HepG2 (cell line): ENCODE results near the gene TOGARAM1. TPM values are rescaled to one million over a fixed set of nuclear protein-coding genes. Genes with fewer than 3 reads are reported as not detected.

ENCODE experiments used
- ATAC-seq: fragments of 200-7000 bp; cut with Tn5 transposase; 3 replicates; pipeline ENCODE4 v1.9.1; 2020; ENCODE audit warnings: mild to moderate bottlenecking, moderate library complexity
- BruUV-seq: library from RNA; stranded (reverse); fragments of 400-500 nt; replicated peaks from 2 replicates; lab custom pipeline; 2021; lab: Mats Ljungman, UMichigan
- CTCF ChIA-PET: fragments of 300-600 bp; formaldehyde crosslinking; extraction: SDS; loops from one replicate; lab custom pipeline; 2021; ENCODE audit warnings: low total read pairs, inconsistent platforms, low intra/inter-chr PET ratio; lab: Yijun Ruan, JAX
- POLR2A ChIA-PET: fragments of 350-600 bp; sonication (Branson Sonifier 250); formaldehyde crosslinking; loops from one replicate; lab custom pipeline; 2020; ENCODE audit warnings: antibody characterized with exemption, inconsistent platforms; lab: Yijun Ruan, JAX
- DNase-seq: peaks from one replicate; pipeline ENCODE4 v3.0.0-alpha.2; 2015; ENCODE audit warnings: low spot score
- FAIRE-seq: peaks from 3 replicates; lab custom pipeline; 2011; peaks lifted over from hg19 to GRCh38; lab: Jason Lieb, UNC
- H2AFZ ChIP-seq: one replicate; pipeline ENCODE4 v1.6.1; 2011; ENCODE audit warnings: low read length, inconsistent platforms
- H3K27ac ChIP-seq: fragments of 300-600 bp; 3 replicates; pipeline ENCODE4 v1.8.0; 2011; ENCODE audit warnings: mixed run types, mild to moderate bottlenecking, mixed read lengths, low read length, inconsistent platforms; ENCODE audit not compliant: insufficient read depth; ENCODE audit errors: extremely low read length
- H3K27me3 ChIP-seq, 2 experiments: fragments of 200-600 bp in 1 of 2; 2 replicates in 1 of 2; 3 replicates in 1 of 2; pipeline versions ENCODE4 v1.6.0 to v1.8.0; 2011; ENCODE audit warnings: low read length in 2 of 2, mild to moderate bottlenecking in 2 of 2, moderate library complexity in 2 of 2, inconsistent platforms in 1 of 2; ENCODE audit not compliant: insufficient read depth in 2 of 2, control insufficient read depth in 1 of 2
- H3K36me3 ChIP-seq, 2 experiments: fragments of 200-600 bp in 1 of 2; replicated peaks in 1 of 2; 2 replicates in 1 of 2; 3 replicates in 1 of 2; pipeline versions ENCODE4 v1.5.1 to v1.8.0; 2011; ENCODE audit warnings: low read length in 2 of 2, inconsistent platforms in 1 of 2; ENCODE audit not compliant: insufficient read depth in 2 of 2, control insufficient read depth in 1 of 2
- H3K4me1 ChIP-seq: 2 replicates; pipeline ENCODE4 v1.5.1; 2012; ENCODE audit warnings: low read length, inconsistent platforms; ENCODE audit not compliant: insufficient read depth
- H3K4me2 ChIP-seq: 2 replicates; pipeline ENCODE4 v1.6.0; 2011; ENCODE audit warnings: low read depth, low read length, inconsistent platforms
- H3K4me3 ChIP-seq, 3 experiments: fragments of 200-600 bp in 1 of 3; sonication (generic), shearing (Covaris generic) in 1 of 3; replicated peaks in 1 of 3; 2 replicates each; pipeline ENCODE4 v1.5.1; 2011 to 2016; ENCODE audit warnings: low read length in 3 of 3, inconsistent platforms in 2 of 3, low read depth in 2 of 3, mild to moderate bottlenecking in 2 of 3, control low read depth in 1 of 3, mixed read lengths in 1 of 3; ENCODE audit not compliant: insufficient read depth in 1 of 3
- H3K79me2 ChIP-seq: one replicate; pipeline ENCODE4 v1.6.1; 2011; ENCODE audit warnings: low read length, inconsistent platforms; ENCODE audit not compliant: insufficient read depth
- H3K9ac ChIP-seq: 2 replicates; pipeline ENCODE4 v1.6.0; 2011; ENCODE audit warnings: mild to moderate bottlenecking, low read depth, low read length, inconsistent platforms; ENCODE audit not compliant: insufficient read depth
- H3K9me3 ChIP-seq: 2 replicates; pipeline ENCODE4 v1.5.1; 2012; ENCODE audit warnings: mild to moderate bottlenecking, low read length
- H4K20me1 ChIP-seq: 2 replicates; pipeline ENCODE4 v1.6.0; 2011; ENCODE audit warnings: inconsistent platforms, mild to moderate bottlenecking, low read length, moderate library complexity; ENCODE audit not compliant: insufficient read depth
- ADNP ChIP-seq: sonication (generic); formaldehyde crosslinking; IDR thresholded peaks from 2 replicates; pipeline ENCODE4 v1.4.0; 2020; ENCODE audit warnings: missing genetic modification reagents
- HMG20B ChIP-seq: conservative IDR thresholded peaks from 2 replicates; pipeline ENCODE4 v1.6.1; 2016; ENCODE audit warnings: missing genetic modification reagents, missing compliant biosample characterization
- KDM1A ChIP-seq: IDR thresholded peaks from 2 replicates; pipeline ENCODE4 v1.6.1; 2016; ENCODE audit warnings: missing compliant biosample characterization
- KDM6A ChIP-seq: IDR thresholded peaks from 2 replicates; pipeline ENCODE4 v1.6.1; 2016; ENCODE audit warnings: low read depth
- PHF8 ChIP-seq: sonication (generic); formaldehyde crosslinking; IDR thresholded peaks from 2 replicates; pipeline ENCODE4 v1.5.0; 2020; ENCODE audit warnings: missing genetic modification reagents
- SETDB1 ChIP-seq: sonication (generic); formaldehyde crosslinking; IDR thresholded peaks from 2 replicates; pipeline ENCODE4 v1.5.1; 2020; ENCODE audit warnings: missing genetic modification reagents, mild to moderate bottlenecking, borderline replicate concordance
- SOX6 ChIP-seq, 2 experiments: fragments of 450-650 bp in 1 of 2; sonication (generic) in 1 of 2; formaldehyde crosslinking in 1 of 2; IDR thresholded peaks; 2 replicates each; pipeline versions ENCODE4 v1.4.0 to v1.6.1; 2017 to 2020; ENCODE audit warnings: antibody characterized with exemption in 1 of 2, mild to moderate bottlenecking in 1 of 2, missing genetic modification reagents in 1 of 2
- SRSF1 ChIP-seq: fragments of 200-400 bp; formaldehyde crosslinking; optimal IDR thresholded peaks from 2 replicates; pipeline ENCODE3; 2017; ENCODE audit warnings: mild to moderate bottlenecking, low read depth, low read length, moderate library complexity
- ZFX ChIP-seq: sonication (generic); formaldehyde crosslinking; IDR thresholded peaks from 2 replicates; pipeline ENCODE4 v1.4.0; 2020; ENCODE audit warnings: mild to moderate bottlenecking, low read depth, missing genetic modification reagents, moderate library complexity
- ZNF354B ChIP-seq: sonication (generic); formaldehyde crosslinking; IDR thresholded peaks from 2 replicates; pipeline ENCODE4 v1.8.0; 2022; ENCODE audit warnings: mild to moderate bottlenecking, missing genetic modification reagents
- ZNF550 ChIP-seq: sonication (generic); formaldehyde crosslinking; IDR thresholded peaks from 2 replicates; pipeline ENCODE4 v1.4.0; 2020; ENCODE audit warnings: mild to moderate bottlenecking, missing genetic modification reagents, borderline replicate concordance
- ZNF552 ChIP-seq: sonication (generic); formaldehyde crosslinking; IDR thresholded peaks from 2 replicates; pipeline ENCODE4 v1.9.0; 2022; ENCODE audit warnings: missing genetic modification reagents, mild to moderate bottlenecking, borderline replicate concordance
- WGBS: methylation state at CpG from one replicate; pipeline ENCODE4 v1.1.6; 2017; ENCODE audit warnings: low lambda C conversion rate; 5-methylcytosine and 5-hydroxymethylcytosine counted together
- in situ Hi-C: cut with HindIII; loops from 2 replicates; pipeline ENCODE4 v1.10.0; 2017; ENCODE audit warnings: low pct_unique_long_range_greater_than_20kb; ENCODE audit not compliant: extremely low pct_ligation_motif_present
- intact Hi-C: fragments of 100-400 bp; cut with micrococcal nuclease; formaldehyde crosslinking; loops from one replicate; pipeline ENCODE4 v1.10.0; 2022; ENCODE audit not compliant: unreplicated experiment
- polyA plus RNA-seq, 8 experiments: library from polyadenylated mRNA; depleted of rRNA in 3 of 8; stranded (reverse) in 7 of 8; unstranded in 1 of 8; fragments of >200 nt; fragmentation: Illumina TruSeq in 4 of 8; extraction: Trizol in 4 of 8; gene quantifications; 2 replicates each; pipeline versions ENCODE4 v1.2.1 to v1.2.3, GENCODE V29; 2011 to 2016; ENCODE audit warnings: low read depth in 4 of 8, missing spikeins in 1 of 8, mixed read lengths in 1 of 8; ENCODE audit not compliant: insufficient read depth in 1 of 8
- total RNA-seq, 5 experiments: library from RNA; depleted of rRNA; stranded (reverse); fragments of >200 nt; fragmentation: Illumina TruSeq; extraction: Trizol; gene quantifications; 2 replicates each; pipeline ENCODE4 v1.2.3, GENCODE V29; 2016; ENCODE audit warnings: low read depth in 1 of 5
- TF ChIP-seq, protein P1 (sequence below): IDR thresholded peaks from 2 replicates; pipeline ENCODE4 v1.4.0; 2020; ENCODE audit warnings: mild to moderate bottlenecking, missing genetic modification reagents
- TF ChIP-seq, protein P2 (sequence below): sonication (generic); formaldehyde crosslinking; IDR thresholded peaks from 2 replicates; pipeline ENCODE4 v1.5.0; 2020; ENCODE audit warnings: mild to moderate bottlenecking, missing genetic modification reagents
- TF ChIP-seq, protein P3 (sequence below): sonication (generic); formaldehyde crosslinking; IDR thresholded peaks from 2 replicates; pipeline ENCODE4 v1.4.0; 2020; ENCODE audit warnings: mild to moderate bottlenecking, missing genetic modification reagents

TOGARAM1 gene
- total and polyA plus RNA-seq, 2 of the 13 experiments (the other 11 are each of a cell fraction or from before 2014, with no cell fraction given) = 5.6 to 9.8 TPM

DNA sequence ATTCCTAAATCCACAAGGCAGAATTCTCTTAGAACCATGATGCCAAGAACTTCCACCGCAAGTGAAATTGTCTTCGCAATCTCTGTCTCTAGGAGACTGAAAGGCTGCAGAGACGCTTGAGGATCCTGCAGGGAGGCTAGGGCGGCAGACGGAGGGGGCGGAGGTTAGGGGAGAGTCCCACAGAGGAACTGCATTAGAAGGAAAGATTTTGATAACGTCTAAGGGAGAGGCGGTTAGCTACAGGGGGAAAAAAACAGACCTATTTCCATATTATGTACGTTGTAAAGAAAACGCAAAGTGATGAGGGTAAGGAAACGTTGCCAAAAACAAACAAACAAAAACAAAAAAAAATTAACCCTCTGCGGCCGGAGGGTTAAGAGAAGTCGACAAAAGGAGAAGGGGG lies 838 bp upstream of the TOGARAM1 start (continued):
- TF ChIP-seq, protein P1, sequence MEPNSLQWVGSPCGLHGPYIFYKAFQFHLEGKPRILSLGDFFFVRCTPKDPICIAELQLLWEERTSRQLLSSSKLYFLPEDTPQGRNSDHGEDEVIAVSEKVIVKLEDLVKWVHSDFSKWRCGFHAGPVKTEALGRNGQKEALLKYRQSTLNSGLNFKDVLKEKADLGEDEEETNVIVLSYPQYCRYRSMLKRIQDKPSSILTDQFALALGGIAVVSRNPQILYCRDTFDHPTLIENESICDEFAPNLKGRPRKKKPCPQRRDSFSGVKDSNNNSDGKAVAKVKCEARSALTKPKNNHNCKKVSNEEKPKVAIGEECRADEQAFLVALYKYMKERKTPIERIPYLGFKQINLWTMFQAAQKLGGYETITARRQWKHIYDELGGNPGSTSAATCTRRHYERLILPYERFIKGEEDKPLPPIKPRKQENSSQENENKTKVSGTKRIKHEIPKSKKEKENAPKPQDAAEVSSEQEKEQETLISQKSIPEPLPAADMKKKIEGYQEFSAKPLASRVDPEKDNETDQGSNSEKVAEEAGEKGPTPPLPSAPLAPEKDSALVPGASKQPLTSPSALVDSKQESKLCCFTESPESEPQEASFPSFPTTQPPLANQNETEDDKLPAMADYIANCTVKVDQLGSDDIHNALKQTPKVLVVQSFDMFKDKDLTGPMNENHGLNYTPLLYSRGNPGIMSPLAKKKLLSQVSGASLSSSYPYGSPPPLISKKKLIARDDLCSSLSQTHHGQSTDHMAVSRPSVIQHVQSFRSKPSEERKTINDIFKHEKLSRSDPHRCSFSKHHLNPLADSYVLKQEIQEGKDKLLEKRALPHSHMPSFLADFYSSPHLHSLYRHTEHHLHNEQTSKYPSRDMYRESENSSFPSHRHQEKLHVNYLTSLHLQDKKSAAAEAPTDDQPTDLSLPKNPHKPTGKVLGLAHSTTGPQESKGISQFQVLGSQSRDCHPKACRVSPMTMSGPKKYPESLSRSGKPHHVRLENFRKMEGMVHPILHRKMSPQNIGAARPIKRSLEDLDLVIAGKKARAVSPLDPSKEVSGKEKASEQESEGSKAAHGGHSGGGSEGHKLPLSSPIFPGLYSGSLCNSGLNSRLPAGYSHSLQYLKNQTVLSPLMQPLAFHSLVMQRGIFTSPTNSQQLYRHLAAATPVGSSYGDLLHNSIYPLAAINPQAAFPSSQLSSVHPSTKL = no peak
- TF ChIP-seq KDM6A (CRISPR knock-in tag) (no peak), ZFX (CRISPR knock-in tag) (no peak)
- TF ChIP-seq, protein P2, sequence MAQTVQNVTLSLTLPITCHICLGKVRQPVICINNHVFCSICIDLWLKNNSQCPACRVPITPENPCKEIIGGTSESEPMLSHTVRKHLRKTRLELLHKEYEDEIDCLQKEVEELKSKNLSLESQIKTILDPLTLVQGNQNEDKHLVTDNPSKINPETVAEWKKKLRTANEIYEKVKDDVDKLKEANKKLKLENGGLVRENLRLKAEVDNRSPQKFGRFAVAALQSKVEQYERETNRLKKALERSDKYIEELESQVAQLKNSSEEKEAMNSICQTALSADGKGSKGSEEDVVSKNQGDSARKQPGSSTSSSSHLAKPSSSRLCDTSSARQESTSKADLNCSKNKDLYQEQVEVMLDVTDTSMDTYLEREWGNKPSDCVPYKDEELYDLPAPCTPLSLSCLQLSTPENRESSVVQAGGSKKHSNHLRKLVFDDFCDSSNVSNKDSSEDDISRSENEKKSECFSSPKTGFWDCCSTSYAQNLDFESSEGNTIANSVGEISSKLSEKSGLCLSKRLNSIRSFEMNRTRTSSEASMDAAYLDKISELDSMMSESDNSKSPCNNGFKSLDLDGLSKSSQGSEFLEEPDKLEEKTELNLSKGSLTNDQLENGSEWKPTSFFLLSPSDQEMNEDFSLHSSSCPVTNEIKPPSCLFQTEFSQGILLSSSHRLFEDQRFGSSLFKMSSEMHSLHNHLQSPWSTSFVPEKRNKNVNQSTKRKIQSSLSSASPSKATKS (CRISPR knock-in tag) = 0 out of 2 replicates have a peak, but pooled peaks have one; percentile 50
- TF ChIP-seq, all 625 proteins: peak for 8

DNA sequence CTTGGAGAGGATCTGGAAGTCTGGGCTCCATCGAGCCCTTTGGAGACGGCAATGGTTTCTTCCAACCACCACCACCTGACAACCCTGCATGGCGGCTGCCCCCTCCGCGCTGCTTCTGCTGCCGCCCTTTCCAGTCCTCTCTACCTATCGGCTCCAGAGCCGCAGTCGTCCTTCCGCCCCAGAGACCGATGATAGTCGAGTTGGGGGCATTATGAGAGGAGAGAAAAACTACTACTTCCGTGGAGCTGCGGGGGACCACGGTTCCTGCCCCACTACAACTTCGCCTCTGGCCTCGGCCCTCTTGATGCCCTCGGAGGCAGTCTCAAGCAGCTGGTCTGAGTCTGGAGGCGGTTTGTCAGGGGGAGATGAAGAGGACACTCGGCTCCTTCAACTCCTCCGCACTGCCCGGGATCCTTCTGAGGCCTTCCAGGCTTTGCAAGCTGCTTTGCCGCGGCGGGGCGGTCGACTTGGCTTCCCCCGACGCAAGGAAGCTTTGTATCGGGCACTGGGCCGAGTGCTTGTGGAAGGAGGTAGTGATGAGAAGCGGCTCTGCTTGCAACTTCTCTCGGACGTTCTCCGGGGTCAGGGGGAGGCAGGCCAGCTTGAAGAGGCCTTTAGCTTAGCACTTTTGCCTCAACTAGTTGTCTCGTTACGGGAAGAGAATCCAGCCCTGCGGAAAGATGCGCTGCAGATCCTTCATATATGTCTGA lies 499 bp downstream of the TOGARAM1 start:
- BruUV-seq = no TSS peak
- H3K79me2 ChIP-seq = peaks cover 93% of the 10 kb centered on the region
- intact Hi-C loops = loop anchor here (1.0 to 2.0 kb wide), 4 partner anchors 65 to 290 kb away; partner anchors contain the start of genes FKBP3, MIS18BP1 and PRPF39
- DNase-seq (no peak), FAIRE-seq (no peak), ATAC-seq (peak; percentile 54)
- in situ Hi-C loops = loop anchor here (5.0 kb wide), 1 partner anchor 175 kb away; the partner anchor contains the start of gene FANCM
- CTCF ChIA-PET = no interaction called here
- H3K36me3 ChIP-seq = no peaks in the 10 kb centered on the region
- H3K27ac ChIP-seq = peak overlapping the region; percentile 77
- H2AFZ ChIP-seq = peak overlapping the region; percentile 33
- peaks cover 41% of the 10 kb centered on the region for H3K4me1 ChIP-seq
- H3K9me3 ChIP-seq = no peaks in the 10 kb centered on the region
- peaks cover 13% of the 10 kb centered on the region for H4K20me1 ChIP-seq
- H3K9ac ChIP-seq = peak overlapping the region; percentile 79
- POLR2A ChIA-PET = interaction anchor here (0.6 to 4.5 kb wide), 12 partner anchors 13 to 1182 kb away, joined by 3 to 42 read pairs (median 4); partner anchors contain the start of genes FANCM, FKBP3, MIS18BP1 and PRPF39
- WGBS = 40% methylated on average over 23 of the region's 39 CpGs
- H3K4me3 ChIP-seq = peak overlapping the region; percentile 83 to 88 (median 84)
- peak overlapping the region; percentile 82 for H3K4me2 ChIP-seq
- H3K27me3 ChIP-seq = no peaks in the 10 kb centered on the region; a peak in 1 of 5 replicates
- TF ChIP-seq, protein P3, sequence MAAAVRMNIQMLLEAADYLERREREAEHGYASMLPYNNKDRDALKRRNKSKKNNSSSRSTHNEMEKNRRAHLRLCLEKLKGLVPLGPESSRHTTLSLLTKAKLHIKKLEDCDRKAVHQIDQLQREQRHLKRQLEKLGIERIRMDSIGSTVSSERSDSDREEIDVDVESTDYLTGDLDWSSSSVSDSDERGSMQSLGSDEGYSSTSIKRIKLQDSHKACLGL (CRISPR knock-in tag) = peak; percentile 5; the same call in 1 of the 2 replicates
- TF ChIP-seq SETDB1 (CRISPR knock-in tag) = no peak
- TF ChIP-seq HMG20B (CRISPR knock-in tag) = no peak
- no peak for TF ChIP-seq SOX6 (IDR thresholded peaks at IDR 0.05)
- 0 out of 2 replicates have a peak, but pooled peaks have one; percentile 7 for TF ChIP-seq SOX6 (CRISPR knock-in tag; IDR thresholded peaks at IDR 0.05)
- TF ChIP-seq KDM1A = no peak
- peak; percentile 77 for TF ChIP-seq SRSF1
- no peak for TF ChIP-seq ZNF552 (CRISPR knock-in tag)
- peak; percentile 12; the same call in 1 of the 2 replicates for TF ChIP-seq PHF8
- no peak for TF ChIP-seq ADNP (CRISPR knock-in tag)
- no peak for TF ChIP-seq ZNF550
- TF ChIP-seq ZNF354B (CRISPR knock-in tag) = peak; percentile 64; the same call in 1 of the 2 replicates
